ENCODE results near the gene TPX2. TPM values are rescaled to one million over a fixed set of nuclear protein-coding genes. Genes with fewer than 3 reads are reported as not detected.

The TPX2 gene
- total RNA-seq, 1 donor from 2014 or later, result 8.4 TPM

DNA sequence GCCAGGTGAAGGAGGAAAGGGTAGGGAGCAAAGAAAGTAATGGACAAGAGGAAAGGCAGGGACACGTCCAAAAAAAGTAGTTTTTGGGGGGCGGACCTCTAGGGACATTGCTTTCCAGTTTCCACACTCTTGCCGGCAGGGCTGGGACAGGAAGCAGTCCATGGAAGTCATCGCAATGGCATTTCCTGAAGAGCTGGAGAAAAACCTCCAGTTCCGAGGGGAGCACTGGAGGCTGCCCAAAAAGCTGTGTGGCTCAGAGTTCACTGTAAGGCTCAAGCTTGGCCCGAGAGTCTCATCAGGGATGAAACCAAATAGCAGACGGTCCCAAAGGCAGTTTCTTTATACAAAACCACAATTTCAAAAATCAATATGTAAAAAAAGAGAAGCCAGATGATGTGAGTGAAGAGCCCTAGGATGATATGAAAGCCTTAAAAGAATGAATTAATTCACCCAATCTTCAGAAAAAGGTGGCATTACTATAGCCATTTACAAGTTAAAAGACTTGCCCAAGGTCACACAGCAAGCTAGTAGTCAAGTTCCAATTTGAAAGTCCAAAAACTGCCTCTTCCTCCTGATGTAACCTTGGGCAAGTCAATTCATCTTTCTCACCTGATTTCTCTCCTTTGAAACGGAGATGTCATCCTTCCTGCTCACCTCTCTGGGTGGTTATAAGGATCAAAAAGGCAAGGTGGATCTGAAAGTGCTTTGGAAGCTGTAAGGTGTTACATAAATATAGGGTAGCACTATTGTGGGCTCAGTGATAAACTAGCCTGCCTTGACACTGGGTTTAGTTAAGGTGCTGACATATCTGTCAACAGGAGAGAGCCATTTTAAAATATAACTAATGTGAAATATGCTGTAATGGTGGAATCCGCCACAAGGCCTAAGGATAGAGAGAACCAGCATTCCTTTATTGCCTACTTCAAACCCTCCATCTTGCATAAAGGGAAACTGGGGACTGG, 25.5 kb upstream of the TPX2 start:
- Histone ChIP-seq H3K4me1 (ENCODE audit: control insufficient read depth in 3 of 3, insufficient read depth in 3 of 3, low read length in 3 of 3) (peaks cover 70 to 75% (median 73%) of the 10 kb centered on the region in 3 donors), H3K27me3 (ENCODE audit: control insufficient read depth in 3 of 3, insufficient read depth in 3 of 3, low read length in 3 of 3) (no peaks in the 10 kb centered on the region), H3K9ac (ENCODE audit: low read depth in 1 of 3, low read length in 3 of 3) (peak overlapping the region; percentile 50 to 69 (median 65)), H3K36me3 (ENCODE audit: control insufficient read depth in 3 of 3, insufficient read depth in 3 of 3, low read length in 3 of 3) (peaks cover 2 to 9% (median 6%) of the 10 kb centered on the region in 3 donors), H3K9me3 (ENCODE audit: control insufficient read depth in 3 of 3, low read length in 3 of 3) (no peaks in the 10 kb centered on the region), H3K4me3 (ENCODE audit: low read length in 3 of 3) (peak overlapping the region; percentile 0 to 60 (median 38)), H3K27ac (ENCODE audit: low read depth, low read length) (peak overlapping the region; percentile 93)

DNA sequence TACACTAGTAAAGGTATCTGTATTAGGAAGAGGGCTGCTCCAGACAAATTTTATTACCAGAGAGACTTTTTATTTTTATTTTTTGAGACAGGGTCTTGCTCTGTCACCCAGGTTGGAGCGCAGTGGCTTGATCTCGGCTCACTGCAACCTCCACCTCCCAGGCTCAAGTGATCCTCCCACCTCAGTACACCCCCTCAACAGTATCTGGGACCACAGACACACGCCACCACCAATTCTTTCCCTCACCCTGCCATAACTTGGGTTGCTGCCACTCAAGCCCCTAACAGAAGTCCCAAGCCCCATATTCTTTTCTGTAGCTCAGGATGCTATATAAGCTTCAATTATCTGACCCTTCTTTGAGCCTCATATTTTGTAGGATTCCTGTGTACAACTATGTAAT, 23.3 kb upstream of the TPX2 start:
- no peaks in the 10 kb centered on the region for H3K27me3 ChIP-seq (ENCODE audit: control insufficient read depth in 3 of 3, insufficient read depth in 3 of 3, low read length in 3 of 3)
- H3K36me3 ChIP-seq (ENCODE audit: control insufficient read depth in 3 of 3, insufficient read depth in 3 of 3, low read length in 3 of 3), result peaks cover 2 to 17% (median 11%) of the 10 kb centered on the region in 3 donors
- no peak overlapping the region for H3K4me3 ChIP-seq (ENCODE audit: low read length in 3 of 3)
- no peaks in the 10 kb centered on the region for H3K9me3 ChIP-seq (ENCODE audit: control insufficient read depth in 3 of 3, low read length in 3 of 3)
- no peak overlapping the region for H3K9ac ChIP-seq (ENCODE audit: low read depth in 1 of 3, low read length in 3 of 3)
- H3K27ac ChIP-seq (ENCODE audit: low read depth, low read length), result no peak overlapping the region
- peaks cover 74 to 79% (median 76%) of the 10 kb centered on the region in 3 donors for H3K4me1 ChIP-seq (ENCODE audit: control insufficient read depth in 3 of 3, insufficient read depth in 3 of 3, low read length in 3 of 3)

DNA sequence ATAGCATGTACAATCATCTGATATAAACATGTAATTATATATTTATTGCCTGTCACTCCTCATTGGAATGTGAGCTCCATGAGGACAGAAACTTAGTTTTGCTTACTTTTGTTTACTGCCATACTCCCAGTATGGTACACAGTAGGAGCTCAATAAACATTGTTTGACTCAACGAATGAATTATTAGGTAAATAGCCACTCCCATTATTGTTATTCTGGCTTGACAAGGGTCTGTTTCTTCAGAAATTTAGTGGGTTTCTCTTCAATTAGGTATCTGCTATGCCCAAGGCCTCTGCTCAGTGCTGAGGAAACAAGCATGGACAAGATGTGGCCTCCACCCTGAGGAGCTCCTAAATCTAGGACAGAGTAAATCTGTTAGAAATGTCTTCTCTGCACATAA, 22.7 kb upstream of the TPX2 start:
- Histone ChIP-seq H3K4me3 (ENCODE audit: low read length in 3 of 3) (peak overlapping the region in 1 of 3 donors; percentile 20), H3K9ac (ENCODE audit: low read depth in 1 of 3, low read length in 3 of 3) (no peak overlapping the region), H3K27ac (ENCODE audit: low read depth, low read length) (peak overlapping the region; percentile 63)

DNA sequence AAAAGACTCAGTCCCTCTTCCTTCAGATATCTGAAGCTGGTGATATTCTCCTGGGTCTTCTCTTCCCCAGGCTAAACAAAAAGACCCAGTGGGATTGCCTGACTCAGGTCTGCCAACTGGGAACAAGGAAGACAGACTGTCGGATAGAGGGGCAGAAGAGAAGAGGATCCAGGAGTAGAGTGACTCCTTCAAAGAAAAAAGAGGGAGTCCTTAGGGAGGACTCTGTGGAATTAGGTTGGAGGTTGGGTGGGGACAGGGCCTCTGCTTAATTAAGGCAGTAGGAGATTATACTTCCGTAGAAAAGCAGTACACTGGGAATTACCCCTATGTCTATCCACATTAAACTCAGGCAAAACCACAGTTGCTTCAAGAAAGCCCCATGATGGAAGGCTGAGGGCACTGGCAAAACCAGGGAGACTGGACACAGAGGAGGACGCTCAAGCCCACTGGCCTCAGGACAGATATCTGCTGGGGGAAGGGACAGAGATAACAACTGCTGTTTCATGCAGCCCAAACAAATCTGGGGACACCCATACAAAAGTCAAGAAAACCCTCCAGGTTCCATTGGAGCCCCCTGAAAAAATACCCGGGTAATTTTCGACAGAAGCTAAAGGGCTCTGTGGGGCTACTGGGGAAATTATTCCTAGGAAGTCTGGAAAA, 22.1 kb upstream of the TPX2 start:
- no peaks in the 10 kb centered on the region for H3K27me3 ChIP-seq (ENCODE audit: control insufficient read depth in 3 of 3, insufficient read depth in 3 of 3, low read length in 3 of 3)
- no peaks in the 10 kb centered on the region for H3K9me3 ChIP-seq (ENCODE audit: control insufficient read depth in 3 of 3, low read length in 3 of 3)
- H3K9ac ChIP-seq (ENCODE audit: low read depth in 1 of 3, low read length in 3 of 3), result peak overlapping the region in 2 of 3 donors; percentile 25 to 32
- H3K36me3 ChIP-seq (ENCODE audit: control insufficient read depth in 3 of 3, insufficient read depth in 3 of 3, low read length in 3 of 3), result peaks cover 6 to 17% (median 11%) of the 10 kb centered on the region in 3 donors
- peaks cover 74 to 79% (median 75%) of the 10 kb centered on the region in 3 donors for H3K4me1 ChIP-seq (ENCODE audit: control insufficient read depth in 3 of 3, insufficient read depth in 3 of 3, low read length in 3 of 3)
- H3K27ac ChIP-seq (ENCODE audit: low read depth, low read length), result peak overlapping the region; percentile 63
- H3K4me3 ChIP-seq (ENCODE audit: low read length in 3 of 3), result peak overlapping the region in 2 of 3 donors; percentile 20 to 22

More for the DNA sequence above, 22.7 kb upstream of the TPX2 start:
- no peaks in the 10 kb centered on the region for H3K27me3 ChIP-seq (ENCODE audit: control insufficient read depth in 3 of 3, insufficient read depth in 3 of 3, low read length in 3 of 3)
- peaks cover 74 to 79% (median 76%) of the 10 kb centered on the region in 3 donors for H3K4me1 ChIP-seq (ENCODE audit: control insufficient read depth in 3 of 3, insufficient read depth in 3 of 3, low read length in 3 of 3)
- peaks cover 2 to 17% (median 11%) of the 10 kb centered on the region in 3 donors for H3K36me3 ChIP-seq (ENCODE audit: control insufficient read depth in 3 of 3, insufficient read depth in 3 of 3, low read length in 3 of 3)
- H3K9me3 ChIP-seq (ENCODE audit: control insufficient read depth in 3 of 3, low read length in 3 of 3), result no peaks in the 10 kb centered on the region

DNA sequence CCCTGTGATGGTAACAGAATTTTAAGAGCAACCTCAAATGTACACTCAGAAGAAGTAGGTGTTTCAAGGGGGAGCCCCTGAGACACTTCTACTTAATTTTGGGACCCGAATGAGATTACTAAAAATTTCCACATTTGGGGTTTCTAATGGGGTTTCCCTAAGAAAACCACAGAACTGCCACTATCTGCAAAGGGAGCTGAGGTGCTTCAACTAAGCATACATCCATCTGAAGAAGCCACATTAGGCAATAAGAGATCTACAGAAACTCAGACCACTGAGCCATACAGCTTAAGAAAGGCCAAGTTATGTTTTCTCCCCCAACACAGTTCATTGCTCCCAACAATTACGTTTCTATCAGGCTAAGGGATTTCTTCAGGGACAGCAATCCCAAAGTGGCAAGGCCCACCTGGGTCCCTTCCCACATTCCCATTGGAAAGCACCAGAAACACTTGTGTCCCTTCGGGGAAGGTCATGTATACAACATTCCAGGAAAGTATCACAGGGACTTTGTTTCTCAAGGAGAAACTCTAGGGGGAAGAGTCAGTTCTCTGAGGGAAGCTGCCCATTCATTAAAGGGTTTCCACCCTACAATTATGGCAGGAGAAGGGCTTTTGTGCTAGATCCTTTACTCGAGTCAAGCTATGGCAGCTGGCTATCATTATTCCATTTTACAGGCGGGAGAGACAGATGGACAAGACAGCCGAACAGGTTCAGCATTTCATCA, 21.4 kb upstream of the TPX2 start:
- Histone ChIP-seq H3K4me3 (ENCODE audit: low read length in 3 of 3) (peak overlapping the region; percentile 27 to 44 (median 41)), H3K27me3 (ENCODE audit: control insufficient read depth in 3 of 3, insufficient read depth in 3 of 3, low read length in 3 of 3) (no peaks in the 10 kb centered on the region), H3K36me3 (ENCODE audit: control insufficient read depth in 3 of 3, insufficient read depth in 3 of 3, low read length in 3 of 3) (peaks cover 6 to 17% (median 11%) of the 10 kb centered on the region in 3 donors), H3K4me1 (ENCODE audit: control insufficient read depth in 3 of 3, insufficient read depth in 3 of 3, low read length in 3 of 3) (peaks cover 70 to 73% (median 70%) of the 10 kb centered on the region in 3 donors), H3K9me3 (ENCODE audit: control insufficient read depth in 3 of 3, low read length in 3 of 3) (no peaks in the 10 kb centered on the region), H3K27ac (ENCODE audit: low read depth, low read length) (no peak overlapping the region), H3K9ac (ENCODE audit: low read depth in 1 of 3, low read length in 3 of 3) (peak overlapping the region in 2 of 3 donors; percentile 11 to 20)

DNA sequence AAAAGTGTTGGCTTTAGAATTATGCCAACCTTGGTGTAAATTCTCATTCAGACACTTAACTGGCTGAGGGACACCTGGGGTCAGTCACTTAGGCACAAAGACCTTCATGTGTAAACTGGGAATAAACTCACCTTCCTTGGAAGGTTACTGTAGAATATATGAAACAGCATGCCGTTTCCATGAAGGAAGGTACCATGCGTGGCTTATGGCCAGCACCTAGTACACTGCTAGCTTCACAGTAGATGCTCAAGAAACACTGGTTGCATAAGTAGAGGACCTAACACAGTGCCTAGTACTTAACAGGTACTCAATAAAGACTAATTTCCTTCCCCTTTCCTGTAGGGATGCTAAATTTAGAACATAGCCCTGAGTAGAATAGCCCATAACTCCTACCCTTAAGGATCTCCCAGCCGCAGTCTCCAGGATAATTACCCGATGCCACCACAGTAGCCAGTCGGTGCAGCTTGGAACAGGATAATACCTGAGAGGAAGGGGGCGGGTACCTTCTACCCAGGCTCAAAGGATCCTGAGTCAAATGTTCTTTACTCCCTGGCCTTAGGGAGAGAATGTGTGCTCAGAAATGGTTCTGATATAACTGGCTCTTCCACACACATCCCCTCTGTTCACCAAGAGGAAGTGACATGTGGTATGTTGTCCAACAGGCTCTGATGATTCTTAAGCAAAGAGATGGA, 20.0 kb upstream of the TPX2 start:
- Histone ChIP-seq H3K27ac (ENCODE audit: low read depth, low read length) (peak overlapping the region; percentile 95), H3K27me3 (ENCODE audit: control insufficient read depth in 3 of 3, insufficient read depth in 3 of 3, low read length in 3 of 3) (no peaks in the 10 kb centered on the region), H3K4me3 (ENCODE audit: low read length in 3 of 3) (peak overlapping the region; percentile 94 to 97 (median 95)), H3K4me1 (ENCODE audit: control insufficient read depth in 3 of 3, insufficient read depth in 3 of 3, low read length in 3 of 3) (peaks cover 56 to 67% (median 57%) of the 10 kb centered on the region in 3 donors), H3K36me3 (ENCODE audit: control insufficient read depth in 3 of 3, insufficient read depth in 3 of 3, low read length in 3 of 3) (peaks cover 5 to 17% (median 6%) of the 10 kb centered on the region in 3 donors), H3K9ac (ENCODE audit: low read depth in 1 of 3, low read length in 3 of 3) (peak overlapping the region; percentile 7 to 97 (median 46)), H3K9me3 (ENCODE audit: control insufficient read depth in 3 of 3, low read length in 3 of 3) (no peaks in the 10 kb centered on the region)

DNA sequence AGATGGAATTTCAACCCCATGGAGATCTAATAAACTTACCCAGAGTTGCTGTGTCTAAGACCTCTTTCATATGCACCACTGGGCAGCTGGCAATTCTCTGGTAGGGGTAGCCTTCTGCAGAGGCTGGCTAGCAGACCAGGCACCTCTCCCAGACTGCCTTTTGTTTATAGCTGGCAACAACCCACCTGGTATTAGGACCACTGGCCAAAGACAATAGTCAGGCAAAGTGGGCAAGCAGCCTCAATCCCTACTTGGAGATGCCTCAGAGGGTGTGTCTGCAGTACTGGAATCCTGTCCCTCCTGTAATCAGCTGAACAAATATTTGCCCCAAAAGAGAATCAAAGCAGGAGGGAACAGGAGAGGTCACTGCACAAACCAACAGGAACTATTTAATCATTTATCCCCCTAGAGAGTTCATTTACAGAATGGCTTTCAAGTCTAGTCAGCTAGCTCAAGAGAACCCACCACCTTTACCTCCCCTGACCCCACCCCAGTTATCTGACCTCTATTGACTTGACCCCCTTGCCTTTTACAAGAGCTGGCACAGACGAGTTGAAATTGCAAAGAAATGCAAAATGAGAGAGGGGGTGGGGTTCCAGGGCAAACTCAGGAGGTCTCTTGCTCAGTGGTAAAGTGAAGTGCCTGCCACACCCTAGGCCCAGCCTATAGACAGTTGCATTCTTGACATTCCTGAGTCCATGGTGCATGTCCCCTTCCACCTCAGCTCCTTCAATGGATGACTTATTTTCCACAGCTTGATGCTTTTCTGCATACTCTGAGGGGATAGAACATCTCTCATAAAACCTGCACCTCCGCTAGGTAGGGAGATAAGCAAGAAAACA, 19.2 kb upstream of the TPX2 start:
- Histone ChIP-seq H3K36me3 (ENCODE audit: control insufficient read depth in 3 of 3, insufficient read depth in 3 of 3, low read length in 3 of 3) (peaks cover 2 to 17% (median 4%) of the 10 kb centered on the region in 3 donors), H3K27ac (ENCODE audit: low read depth, low read length) (peak overlapping the region; percentile 95), H3K27me3 (ENCODE audit: control insufficient read depth in 3 of 3, insufficient read depth in 3 of 3, low read length in 3 of 3) (no peaks in the 10 kb centered on the region), H3K9ac (ENCODE audit: low read depth in 1 of 3, low read length in 3 of 3) (peak overlapping the region; percentile 86 to 97 (median 90)), H3K4me3 (ENCODE audit: low read length in 3 of 3) (peak overlapping the region; percentile 94 to 97 (median 95)), H3K4me1 (ENCODE audit: control insufficient read depth in 3 of 3, insufficient read depth in 3 of 3, low read length in 3 of 3) (peaks cover 51 to 65% (median 54%) of the 10 kb centered on the region in 3 donors), H3K9me3 (ENCODE audit: control insufficient read depth in 3 of 3, low read length in 3 of 3) (no peaks in the 10 kb centered on the region)

DNA sequence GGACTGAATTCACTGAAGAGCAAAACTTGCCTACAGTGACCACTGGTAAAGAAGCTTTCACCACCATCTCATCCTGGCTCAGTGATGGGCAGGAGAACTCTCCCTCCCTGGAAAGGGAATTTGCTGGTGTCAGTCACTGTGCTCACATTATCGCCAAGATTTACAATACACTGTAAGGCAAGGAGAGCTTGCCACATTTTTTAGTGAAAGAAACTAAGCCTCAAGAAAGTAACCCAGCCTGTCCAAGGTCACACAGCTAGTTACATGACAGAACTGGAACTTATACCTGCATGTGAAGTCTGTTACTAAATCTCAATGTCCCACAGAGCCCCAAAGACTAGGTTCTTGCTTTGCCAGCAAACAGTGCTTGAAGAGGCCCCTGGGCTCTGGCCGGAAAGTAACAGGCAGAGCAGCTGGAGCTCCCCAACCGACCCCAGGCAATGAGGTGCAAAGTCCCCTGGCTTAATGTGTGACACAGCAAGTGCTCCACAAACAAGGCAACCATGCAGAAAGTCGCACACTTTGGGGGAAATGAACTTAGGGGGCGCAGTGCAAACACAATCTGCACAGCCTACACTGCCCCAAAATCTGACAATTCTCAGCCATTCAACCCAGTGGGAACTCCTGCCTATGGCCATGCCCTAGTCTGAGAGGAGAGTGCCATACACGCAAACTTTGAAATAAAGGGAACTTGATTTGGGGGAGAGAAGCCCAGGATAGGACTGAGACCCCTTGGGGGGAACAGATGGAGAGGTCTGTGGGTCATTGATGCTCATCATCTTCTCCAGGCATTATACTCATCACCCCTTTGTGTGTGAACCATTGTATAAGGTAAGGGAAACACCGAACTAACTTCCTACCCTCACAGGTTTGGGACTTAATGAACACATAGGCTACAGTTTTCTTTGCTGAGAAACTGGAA, 18.3 kb upstream of the TPX2 start:
- Histone ChIP-seq H3K4me1 (ENCODE audit: control insufficient read depth in 3 of 3, insufficient read depth in 3 of 3, low read length in 3 of 3) (peaks cover 51 to 65% (median 54%) of the 10 kb centered on the region in 3 donors), H3K36me3 (ENCODE audit: control insufficient read depth in 3 of 3, insufficient read depth in 3 of 3, low read length in 3 of 3) (peaks cover 2 to 17% (median 4%) of the 10 kb centered on the region in 3 donors), H3K9ac (ENCODE audit: low read depth in 1 of 3, low read length in 3 of 3) (peak overlapping the region; percentile 86 to 97 (median 90))

More for the DNA sequence above, 18.3 kb upstream of the TPX2 start:
- H3K27ac ChIP-seq (ENCODE audit: low read depth, low read length), result peak overlapping the region; percentile 95
- no peaks in the 10 kb centered on the region for H3K27me3 ChIP-seq (ENCODE audit: control insufficient read depth in 3 of 3, insufficient read depth in 3 of 3, low read length in 3 of 3)
- H3K9me3 ChIP-seq (ENCODE audit: control insufficient read depth in 3 of 3, low read length in 3 of 3), result no peaks in the 10 kb centered on the region
- H3K4me3 ChIP-seq (ENCODE audit: low read length in 3 of 3), result peak overlapping the region; percentile 94 to 97 (median 95)
